ENCODE data around the gene TBC1D22A.

Gene TBC1D22A

GRCh38 chr22:47144076-47144765 is 381.8 kb downstream of the TBC1D22A start:
- no peaks in the 10 kb centered on the region for H3K9me3 ChIP-seq (ENCODE audit: control insufficient read depth in 2 of 2, low read length in 2 of 2)
- H3K4me1 ChIP-seq (ENCODE audit: control insufficient read depth, insufficient read depth, low read length): no peaks in the 10 kb centered on the region
- no peak overlapping the region for H3K4me3 ChIP-seq (ENCODE audit: low read length in 2 of 2)
- no peaks in the 10 kb centered on the region for H3K36me3 ChIP-seq (ENCODE audit: control insufficient read depth in 2 of 2, insufficient read depth in 2 of 2, low read length in 2 of 2)
- no peak overlapping the region for H3K27ac ChIP-seq (ENCODE audit: low read length)
- H3K9ac ChIP-seq (ENCODE audit: low read length in 2 of 2): no peak overlapping the region
- no peaks in the 10 kb centered on the region for H3K27me3 ChIP-seq (ENCODE audit: control insufficient read depth in 1 of 2, insufficient read depth in 2 of 2, low read length in 2 of 2)

DNA sequence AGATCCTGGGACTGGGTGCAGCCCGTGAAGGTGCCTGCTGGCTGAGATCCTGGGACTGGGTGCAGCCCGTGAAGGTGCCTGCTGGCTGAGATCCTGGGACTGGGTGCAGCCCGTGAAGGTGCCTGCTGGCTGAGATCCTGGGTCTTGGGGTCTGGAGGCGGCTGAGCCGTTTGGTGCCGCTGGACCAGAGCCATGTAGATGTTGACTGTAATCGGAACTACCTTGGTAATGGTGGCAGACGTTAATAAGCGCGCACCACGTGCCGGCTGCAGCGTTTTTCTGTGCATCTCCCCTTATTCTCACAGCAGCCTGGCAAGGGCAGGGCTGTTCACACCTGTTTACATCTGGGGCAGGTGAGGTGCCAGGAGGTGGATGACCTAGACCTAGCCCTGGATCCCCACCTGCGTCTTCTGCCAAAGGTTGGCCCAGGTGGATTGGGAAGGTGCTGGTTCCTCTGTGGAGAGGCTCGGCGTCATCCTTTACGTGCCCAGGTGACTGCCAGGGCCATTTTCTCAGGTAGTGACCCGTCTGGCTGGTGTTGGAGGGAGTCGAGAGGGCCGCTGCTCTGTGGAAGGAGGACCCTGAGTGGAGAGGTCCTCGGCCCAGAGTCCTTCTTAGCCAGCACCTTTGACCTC is 382.5 kb downstream of the TBC1D22A start:
- Histone ChIP-seq H3K9ac (ENCODE audit: low read length in 2 of 2) (no peak overlapping the region), H3K27ac (ENCODE audit: low read length) (no peak overlapping the region), H3K4me3 (ENCODE audit: low read length in 2 of 2) (no peak overlapping the region), H3K9me3 (ENCODE audit: control insufficient read depth in 2 of 2, low read length in 2 of 2) (no peaks in the 10 kb centered on the region), H3K4me1 (ENCODE audit: control insufficient read depth, insufficient read depth, low read length) (no peaks in the 10 kb centered on the region), H3K27me3 (ENCODE audit: control insufficient read depth in 1 of 2, insufficient read depth in 2 of 2, low read length in 2 of 2) (no peaks in the 10 kb centered on the region), H3K36me3 (ENCODE audit: control insufficient read depth in 2 of 2, insufficient read depth in 2 of 2, low read length in 2 of 2) (no peaks in the 10 kb centered on the region)

- Histone ChIP-seq H3K27me3 (ENCODE audit: control insufficient read depth in 1 of 2, insufficient read depth in 2 of 2, low read length in 2 of 2) (no peaks in the 10 kb centered on the region), H3K9me3 (ENCODE audit: control insufficient read depth in 2 of 2, low read length in 2 of 2) (no peaks in the 10 kb centered on the region), H3K4me3 (ENCODE audit: low read length in 2 of 2) (no peak overlapping the region), H3K36me3 (ENCODE audit: control insufficient read depth in 2 of 2, insufficient read depth in 2 of 2, low read length in 2 of 2) (no peaks in the 10 kb centered on the region), H3K9ac (ENCODE audit: low read length in 2 of 2) (no peak overlapping the region), H3K27ac (ENCODE audit: low read length) (no peak overlapping the region), H3K4me1 (ENCODE audit: control insufficient read depth, insufficient read depth, low read length) (no peaks in the 10 kb centered on the region)
Measured at GRCh38 chr22:47145883-47146282, 383.4 kb downstream of the TBC1D22A start.

- no peak overlapping the region for H3K27ac ChIP-seq (ENCODE audit: low read length)
- no peaks in the 10 kb centered on the region for H3K9me3 ChIP-seq (ENCODE audit: control insufficient read depth in 2 of 2, low read length in 2 of 2)
- H3K27me3 ChIP-seq (ENCODE audit: control insufficient read depth in 1 of 2, insufficient read depth in 2 of 2, low read length in 2 of 2): no peaks in the 10 kb centered on the region
- H3K4me1 ChIP-seq (ENCODE audit: control insufficient read depth, insufficient read depth, low read length): no peaks in the 10 kb centered on the region
- no peak overlapping the region for H3K9ac ChIP-seq (ENCODE audit: low read length in 2 of 2)
- no peak overlapping the region for H3K4me3 ChIP-seq (ENCODE audit: low read length in 2 of 2)
- no peaks in the 10 kb centered on the region for H3K36me3 ChIP-seq (ENCODE audit: control insufficient read depth in 2 of 2, insufficient read depth in 2 of 2, low read length in 2 of 2)
Measured at GRCh38 chr22:47146391-47146790, 383.9 kb downstream of the TBC1D22A start.

DNA sequence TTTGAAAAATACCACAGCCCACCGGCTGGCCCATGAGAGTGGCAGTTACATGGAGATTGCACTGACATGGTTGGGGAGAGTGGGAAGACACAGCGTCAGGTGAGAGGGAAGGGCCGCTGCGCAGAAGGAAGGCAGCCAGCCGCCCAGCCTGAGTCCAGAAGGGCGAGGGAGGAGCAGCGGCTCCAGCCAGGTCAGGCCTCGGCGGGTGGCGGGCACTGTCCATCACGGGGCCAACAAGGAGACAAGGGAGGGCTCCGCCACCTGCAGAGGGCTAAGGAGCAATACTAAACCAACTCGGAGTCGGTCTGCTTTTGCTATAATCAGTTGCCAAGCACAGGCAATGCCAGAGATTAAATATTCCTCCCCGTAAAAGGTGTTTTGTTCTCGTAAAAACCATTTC is 384.5 kb downstream of the TBC1D22A start:
- Histone ChIP-seq H3K36me3 (ENCODE audit: control insufficient read depth in 2 of 2, insufficient read depth in 2 of 2, low read length in 2 of 2) (no peaks in the 10 kb centered on the region), H3K4me3 (ENCODE audit: low read length in 2 of 2) (no peak overlapping the region), H3K9ac (ENCODE audit: low read length in 2 of 2) (no peak overlapping the region), H3K4me1 (ENCODE audit: control insufficient read depth, insufficient read depth, low read length) (no peaks in the 10 kb centered on the region), H3K27ac (ENCODE audit: low read length) (no peak overlapping the region), H3K27me3 (ENCODE audit: control insufficient read depth in 1 of 2, insufficient read depth in 2 of 2, low read length in 2 of 2) (no peaks in the 10 kb centered on the region), H3K9me3 (ENCODE audit: control insufficient read depth in 2 of 2, low read length in 2 of 2) (no peaks in the 10 kb centered on the region)

GRCh38 chr22:47147572-47147971 is 385.1 kb downstream of the TBC1D22A start:
- no peaks in the 10 kb centered on the region for H3K36me3 ChIP-seq (ENCODE audit: control insufficient read depth in 2 of 2, insufficient read depth in 2 of 2, low read length in 2 of 2)
- no peaks in the 10 kb centered on the region for H3K4me1 ChIP-seq (ENCODE audit: control insufficient read depth, insufficient read depth, low read length)
- peaks cover 0 to under 1% of the 10 kb centered on the region in 2 donors for H3K9me3 ChIP-seq (ENCODE audit: control insufficient read depth in 2 of 2, low read length in 2 of 2)
- H3K4me3 ChIP-seq (ENCODE audit: low read length in 2 of 2): no peak overlapping the region
- H3K27ac ChIP-seq (ENCODE audit: low read length): no peak overlapping the region
- H3K9ac ChIP-seq (ENCODE audit: low read length in 2 of 2): no peak overlapping the region
- no peaks in the 10 kb centered on the region for H3K27me3 ChIP-seq (ENCODE audit: control insufficient read depth in 1 of 2, insufficient read depth in 2 of 2, low read length in 2 of 2)

- Histone ChIP-seq H3K4me1 (ENCODE audit: control insufficient read depth, insufficient read depth, low read length) (no peaks in the 10 kb centered on the region), H3K9ac (ENCODE audit: low read length in 2 of 2) (no peak overlapping the region), H3K36me3 (ENCODE audit: control insufficient read depth in 2 of 2, insufficient read depth in 2 of 2, low read length in 2 of 2) (no peaks in the 10 kb centered on the region), H3K9me3 (ENCODE audit: control insufficient read depth in 2 of 2, low read length in 2 of 2) (peaks cover 0 to 3% of the 10 kb centered on the region in 2 donors), H3K4me3 (ENCODE audit: low read length in 2 of 2) (no peak overlapping the region), H3K27ac (ENCODE audit: low read length) (no peak overlapping the region), H3K27me3 (ENCODE audit: control insufficient read depth in 1 of 2, insufficient read depth in 2 of 2, low read length in 2 of 2) (no peaks in the 10 kb centered on the region)
Measured at GRCh38 chr22:47148510-47148909, 386.1 kb downstream of the TBC1D22A start.

- H3K9me3 ChIP-seq (ENCODE audit: control insufficient read depth in 2 of 2, low read length in 2 of 2): peaks cover 0 to 3% of the 10 kb centered on the region in 2 donors
- H3K4me3 ChIP-seq (ENCODE audit: low read length in 2 of 2): no peak overlapping the region
- H3K27me3 ChIP-seq (ENCODE audit: control insufficient read depth in 1 of 2, insufficient read depth in 2 of 2, low read length in 2 of 2): no peaks in the 10 kb centered on the region
- H3K4me1 ChIP-seq (ENCODE audit: control insufficient read depth, insufficient read depth, low read length): peaks cover 3% of the 10 kb centered on the region
- H3K36me3 ChIP-seq (ENCODE audit: control insufficient read depth in 2 of 2, insufficient read depth in 2 of 2, low read length in 2 of 2): no peaks in the 10 kb centered on the region
- H3K27ac ChIP-seq (ENCODE audit: low read length): no peak overlapping the region
- no peak overlapping the region for H3K9ac ChIP-seq (ENCODE audit: low read length in 2 of 2)
Measured at GRCh38 chr22:47148956-47149728, 386.7 kb downstream of the TBC1D22A start.

DNA sequence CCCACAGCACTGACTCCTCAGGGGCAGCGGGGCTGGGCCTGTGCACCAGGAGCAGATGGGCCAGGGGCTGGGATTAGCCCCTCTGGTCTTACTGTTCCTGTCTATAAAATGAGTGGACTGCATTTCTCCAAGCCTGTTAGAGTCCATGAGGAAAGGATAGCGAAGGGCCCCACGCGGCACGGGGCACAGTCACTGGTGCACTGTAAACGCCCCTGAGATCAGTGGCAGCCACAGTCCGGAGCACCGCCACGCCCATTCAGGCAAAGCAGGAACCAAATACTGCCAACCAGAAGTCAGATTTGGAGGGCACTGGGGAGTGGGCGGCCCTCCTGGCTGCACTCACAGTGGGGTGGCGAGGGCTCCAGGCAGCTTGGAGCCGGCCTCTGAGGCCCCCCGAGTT is 387.5 kb downstream of the TBC1D22A start:
- peaks cover 0 to 3% of the 10 kb centered on the region in 2 donors for H3K9me3 ChIP-seq (ENCODE audit: control insufficient read depth in 2 of 2, low read length in 2 of 2)
- H3K27ac ChIP-seq (ENCODE audit: low read length): no peak overlapping the region
- H3K27me3 ChIP-seq (ENCODE audit: control insufficient read depth in 1 of 2, insufficient read depth in 2 of 2, low read length in 2 of 2): no peaks in the 10 kb centered on the region
- H3K4me3 ChIP-seq (ENCODE audit: low read length in 2 of 2): no peak overlapping the region
- no peaks in the 10 kb centered on the region for H3K36me3 ChIP-seq (ENCODE audit: control insufficient read depth in 2 of 2, insufficient read depth in 2 of 2, low read length in 2 of 2)
- peaks cover 11% of the 10 kb centered on the region for H3K4me1 ChIP-seq (ENCODE audit: control insufficient read depth, insufficient read depth, low read length)
- no peak overlapping the region for H3K9ac ChIP-seq (ENCODE audit: low read length in 2 of 2)

- Histone ChIP-seq H3K9me3 (ENCODE audit: control insufficient read depth in 2 of 2, low read length in 2 of 2) (peaks cover 0 to 3% of the 10 kb centered on the region in 2 donors), H3K27me3 (ENCODE audit: control insufficient read depth in 1 of 2, insufficient read depth in 2 of 2, low read length in 2 of 2) (no peaks in the 10 kb centered on the region), H3K27ac (ENCODE audit: low read length) (no peak overlapping the region), H3K4me1 (ENCODE audit: control insufficient read depth, insufficient read depth, low read length) (peaks cover 11% of the 10 kb centered on the region), H3K4me3 (ENCODE audit: low read length in 2 of 2) (no peak overlapping the region), H3K36me3 (ENCODE audit: control insufficient read depth in 2 of 2, insufficient read depth in 2 of 2, low read length in 2 of 2) (no peaks in the 10 kb centered on the region), H3K9ac (ENCODE audit: low read length in 2 of 2) (no peak overlapping the region)
Measured at GRCh38 chr22:47150426-47150825, 388.0 kb downstream of the TBC1D22A start.
